SK-N-SH treated with all-trans-retinoic acid at 6 μM for 48 hours (cell line): Measurements from ENCODE around the gene MRGPRD.

ENCODE experiments used
- CSDC2 ChIP-seq: fragments of 250-450 bp; sonication (Bioruptor Pico); IDR thresholded peaks from 2 replicates; pipeline ENCODE4 v1.5.0; 2020; ENCODE audit warnings: mild to moderate bottlenecking, moderate library complexity
- ESRRG ChIP-seq: fragments of 250-450 bp; sonication (Bioruptor Pico); IDR thresholded peaks from 2 replicates; pipeline ENCODE4 v1.6.1; 2021; ENCODE audit warnings: mild to moderate bottlenecking
- OSR1 ChIP-seq: fragments of 250-450 bp; sonication (Bioruptor Pico); IDR thresholded peaks from 2 replicates; pipeline ENCODE4 v1.8.0; 2022; ENCODE audit warnings: moderate library complexity, mild to moderate bottlenecking, inconsistent platforms
- SNAI2 ChIP-seq: fragments of 250-450 bp; sonication (Bioruptor Pico); IDR thresholded peaks from 2 replicates; pipeline ENCODE4 v1.5.0; 2020; ENCODE audit warnings: mild to moderate bottlenecking, moderate library complexity
- ZFP3 ChIP-seq: fragments of 250-450 bp; sonication (Bioruptor Pico); IDR thresholded peaks from 2 replicates; pipeline ENCODE4 v1.5.0; 2020; ENCODE audit warnings: mild to moderate bottlenecking, moderate library complexity
- TF ChIP-seq, protein P1 (sequence below): fragments of 250-450 bp; sonication (Bioruptor Pico); IDR thresholded peaks from 2 replicates; pipeline ENCODE4 v1.5.1; 2020; ENCODE audit warnings: low read depth, mild to moderate bottlenecking, moderate library complexity

DNA sequence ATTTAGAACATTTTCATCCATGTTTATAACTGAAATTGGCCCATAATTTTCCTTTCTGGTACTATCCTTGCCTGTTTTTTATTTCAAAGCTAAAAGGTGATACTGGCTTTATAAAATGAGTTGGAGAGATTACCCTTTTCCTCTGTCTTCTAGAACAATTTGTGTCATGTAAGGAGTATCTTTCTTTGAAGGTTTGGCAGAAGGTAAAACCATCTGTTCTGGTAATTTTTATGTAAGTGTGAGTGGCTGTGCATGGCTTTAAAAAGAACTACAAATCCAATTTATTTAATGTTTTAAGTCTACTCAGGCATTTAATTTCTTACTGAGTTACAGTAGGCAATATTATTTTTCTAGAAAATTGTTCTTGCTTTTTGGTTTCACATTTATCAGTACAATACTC is 7.7 kb upstream of the MRGPRD start:
- no peak for TF ChIP-seq SNAI2 (CRISPR knock-in tag)
- TF ChIP-seq, protein P1, sequence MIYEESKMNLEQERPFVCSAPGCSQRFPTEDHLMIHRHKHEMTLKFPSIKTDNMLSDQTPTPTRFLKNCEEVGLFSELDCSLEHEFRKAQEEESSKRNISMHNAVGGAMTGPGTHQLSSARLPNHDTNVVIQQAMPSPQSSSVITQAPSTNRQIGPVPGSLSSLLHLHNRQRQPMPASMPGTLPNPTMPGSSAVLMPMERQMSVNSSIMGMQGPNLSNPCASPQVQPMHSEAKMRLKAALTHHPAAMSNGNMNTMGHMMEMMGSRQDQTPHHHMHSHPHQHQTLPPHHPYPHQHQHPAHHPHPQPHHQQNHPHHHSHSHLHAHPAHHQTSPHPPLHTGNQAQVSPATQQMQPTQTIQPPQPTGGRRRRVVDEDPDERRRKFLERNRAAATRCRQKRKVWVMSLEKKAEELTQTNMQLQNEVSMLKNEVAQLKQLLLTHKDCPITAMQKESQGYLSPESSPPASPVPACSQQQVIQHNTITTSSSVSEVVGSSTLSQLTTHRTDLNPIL (CRISPR knock-in tag), result no peak
- TF ChIP-seq ESRRG (CRISPR knock-in tag), result no peak
- no peak for TF ChIP-seq ZFP3 (CRISPR knock-in tag)
- no peak for TF ChIP-seq OSR1 (CRISPR knock-in tag)
- no peak for TF ChIP-seq CSDC2
